ENCODE results near the gene MTARC2. TPM values are rescaled to one million over a fixed set of nuclear protein-coding genes. Genes with fewer than 3 reads are reported as not detected.

MTARC2 gene
- total RNA-seq, 1 donor from 2014 or later: 3.6 TPM

- peaks cover 11% of the 10 kb centered on the region for H3K27me3 Mint-ChIP-seq (ENCODE audit: unreplicated experiment)
- H3K4me1 Mint-ChIP-seq (ENCODE audit: unreplicated experiment): peaks cover 22% of the 10 kb centered on the region
- H3K36me3 Mint-ChIP-seq (ENCODE audit: low read depth, unreplicated experiment): no peaks in the 10 kb centered on the region
- H3K27ac Mint-ChIP-seq (ENCODE audit: unreplicated experiment): no peak overlapping the region
- no peak for TF ChIP-seq CTCF (IDR thresholded peaks at IDR 0.05; ENCODE audit: unreplicated experiment)
- no peaks in the 10 kb centered on the region for H3K9me3 Mint-ChIP-seq (ENCODE audit: unreplicated experiment)
- H3K4me3 Mint-ChIP-seq (ENCODE audit: unreplicated experiment): peak overlapping the region; percentile 87
- no peak for DNase-seq (ENCODE audit: low spot score)
Measured at GRCh38 chr1:220748936-220749335, 814 bp downstream of the MTARC2 start.

GRCh38 chr1:220750131-220750515 lies 2.0 kb downstream of the MTARC2 start:
- TF ChIP-seq CTCF (IDR thresholded peaks at IDR 0.05; ENCODE audit: unreplicated experiment): no peak
- H3K36me3 Mint-ChIP-seq (ENCODE audit: low read depth, unreplicated experiment): no peaks in the 10 kb centered on the region
- no peaks in the 10 kb centered on the region for H3K9me3 Mint-ChIP-seq (ENCODE audit: unreplicated experiment)
- no peak overlapping the region for H3K27ac Mint-ChIP-seq (ENCODE audit: unreplicated experiment)
- no peak overlapping the region for H3K4me3 Mint-ChIP-seq (ENCODE audit: unreplicated experiment)
- peaks cover 27% of the 10 kb centered on the region for H3K4me1 Mint-ChIP-seq (ENCODE audit: unreplicated experiment)
- H3K27me3 Mint-ChIP-seq (ENCODE audit: unreplicated experiment): peaks cover 10% of the 10 kb centered on the region
- no peak for DNase-seq (ENCODE audit: low spot score)

GRCh38 chr1:220751111-220751510 lies 3.0 kb downstream of the MTARC2 start:
- DNase-seq (ENCODE audit: low spot score): no peak
- no peak for TF ChIP-seq CTCF (IDR thresholded peaks at IDR 0.05; ENCODE audit: unreplicated experiment)
- peaks cover 27% of the 10 kb centered on the region for H3K4me1 Mint-ChIP-seq (ENCODE audit: unreplicated experiment)
- no peaks in the 10 kb centered on the region for H3K36me3 Mint-ChIP-seq (ENCODE audit: low read depth, unreplicated experiment)
- no peak overlapping the region for H3K4me3 Mint-ChIP-seq (ENCODE audit: unreplicated experiment)
- peaks cover 8% of the 10 kb centered on the region for H3K27me3 Mint-ChIP-seq (ENCODE audit: unreplicated experiment)
- no peaks in the 10 kb centered on the region for H3K9me3 Mint-ChIP-seq (ENCODE audit: unreplicated experiment)
- no peak overlapping the region for H3K27ac Mint-ChIP-seq (ENCODE audit: unreplicated experiment)

- no peak overlapping the region for H3K4me3 Mint-ChIP-seq (ENCODE audit: unreplicated experiment)
- peak overlapping the region; percentile 31 for H3K27ac Mint-ChIP-seq (ENCODE audit: unreplicated experiment)
- no peak for TF ChIP-seq CTCF (IDR thresholded peaks at IDR 0.05; ENCODE audit: unreplicated experiment)
- DNase-seq (ENCODE audit: low spot score): no peak
- peaks cover 6% of the 10 kb centered on the region for H3K27me3 Mint-ChIP-seq (ENCODE audit: unreplicated experiment)
- no peaks in the 10 kb centered on the region for H3K9me3 Mint-ChIP-seq (ENCODE audit: unreplicated experiment)
- H3K36me3 Mint-ChIP-seq (ENCODE audit: low read depth, unreplicated experiment): no peaks in the 10 kb centered on the region
- H3K4me1 Mint-ChIP-seq (ENCODE audit: unreplicated experiment): peaks cover 21% of the 10 kb centered on the region
Measured at GRCh38 chr1:220754212-220754917, 6.2 kb downstream of the MTARC2 start.

GRCh38 chr1:220754918-220755295 lies 6.8 kb downstream of the MTARC2 start:
- Mint-ChIP-seq H3K4me1 (ENCODE audit: unreplicated experiment) (peaks cover 21% of the 10 kb centered on the region), H3K27ac (ENCODE audit: unreplicated experiment) (no peak overlapping the region), H3K27me3 (ENCODE audit: unreplicated experiment) (peaks cover 6% of the 10 kb centered on the region), H3K4me3 (ENCODE audit: unreplicated experiment) (no peak overlapping the region), H3K36me3 (ENCODE audit: low read depth, unreplicated experiment) (no peaks in the 10 kb centered on the region), H3K9me3 (ENCODE audit: unreplicated experiment) (no peaks in the 10 kb centered on the region)
- no peak for DNase-seq (ENCODE audit: low spot score)
- no peak for TF ChIP-seq CTCF (IDR thresholded peaks at IDR 0.05; ENCODE audit: unreplicated experiment)

Measured in endothelial cell (in vitro differentiated cells).